Measurements from ENCODE around the gene AP5B1.
A peak's percentile ranks its signal among the peaks of the same experiment; 100 is the strongest.
"Not testable (repeated sequence)": the region's sequence is repeated elsewhere in the genome, so short reads cannot be mapped to it uniquely, and the experiment has no call there.

Gene AP5B1

GRCh38 chr11:65767406-65767805 is 13.4 kb downstream of the AP5B1 start:
- no peak for DNase-seq (ENCODE audit: low spot score)

GRCh38 chr11:65766535-65766934 is 14.2 kb downstream of the AP5B1 start:
- no peak for DNase-seq (ENCODE audit: low spot score)

DNA sequence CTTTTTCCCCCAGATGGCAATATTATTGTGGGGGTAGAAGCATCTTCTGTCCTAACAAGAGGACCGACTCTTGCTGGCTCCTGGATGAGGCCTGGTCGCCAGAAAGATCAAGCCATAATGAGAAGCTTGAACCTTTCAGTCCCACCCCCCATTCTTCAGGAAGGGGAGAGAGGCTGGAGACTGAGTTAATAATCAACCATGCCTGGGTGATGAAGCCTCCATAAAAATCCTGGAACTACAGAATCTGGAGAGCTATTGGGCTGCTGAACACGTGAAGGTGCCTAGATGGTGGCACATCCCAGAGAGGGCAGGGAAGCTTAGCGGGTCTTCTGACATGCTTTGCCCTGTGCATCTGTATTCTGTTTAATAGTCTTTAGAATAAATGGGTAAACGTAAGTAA is 16.3 kb downstream of the AP5B1 start:
- peak; percentile 68 for DNase-seq (ENCODE audit: low spot score)

GRCh38 chr11:65762816-65763215 is 18.0 kb downstream of the AP5B1 start:
- DNase-seq (ENCODE audit: low spot score), result not testable (repeated sequence)

DNA sequence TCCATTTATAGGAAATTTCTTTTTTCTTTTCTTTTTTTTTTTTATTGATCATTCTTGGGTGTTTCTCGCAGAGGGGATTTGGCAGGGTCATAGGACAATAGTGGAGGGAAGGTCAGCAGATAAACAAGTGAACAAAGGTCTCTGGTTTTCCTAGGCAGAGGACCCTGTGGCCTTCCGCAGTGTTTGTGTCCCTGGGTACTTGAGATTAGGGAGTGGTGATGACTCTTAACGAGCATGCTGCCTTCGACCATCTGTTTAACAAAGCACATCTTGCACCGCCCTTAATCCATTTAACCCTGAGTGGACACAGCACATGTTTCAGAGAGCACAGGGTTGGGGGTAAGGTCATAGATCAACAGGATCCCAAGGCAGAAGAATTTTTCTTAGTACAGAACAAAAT is 18.6 kb downstream of the AP5B1 start:
- DNase-seq (ENCODE audit: low spot score), result not testable (repeated sequence)

- DNase-seq (ENCODE audit: low spot score), result no peak
Observed at GRCh38 chr11:65745049-65745448, 35.7 kb downstream of the AP5B1 start.

DNA sequence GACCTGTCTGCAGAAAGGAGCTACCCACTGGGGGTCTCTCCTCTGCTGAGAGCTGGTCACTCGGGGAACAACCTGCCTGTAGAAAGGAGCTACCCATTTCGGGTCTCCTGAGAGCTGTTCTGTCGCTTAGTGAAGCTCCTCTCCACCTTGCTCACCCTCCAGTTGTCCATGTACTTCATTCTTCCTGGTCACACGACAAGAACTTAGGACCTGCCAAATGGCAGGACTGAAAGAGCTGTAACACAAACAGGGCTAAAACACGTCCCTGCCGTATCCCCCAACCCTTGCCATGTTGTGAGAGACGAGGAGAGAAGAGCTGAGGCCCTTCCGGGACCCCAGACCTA is 36.1 kb downstream of the AP5B1 start:
- DNase-seq (ENCODE audit: low spot score), result no peak

DNA sequence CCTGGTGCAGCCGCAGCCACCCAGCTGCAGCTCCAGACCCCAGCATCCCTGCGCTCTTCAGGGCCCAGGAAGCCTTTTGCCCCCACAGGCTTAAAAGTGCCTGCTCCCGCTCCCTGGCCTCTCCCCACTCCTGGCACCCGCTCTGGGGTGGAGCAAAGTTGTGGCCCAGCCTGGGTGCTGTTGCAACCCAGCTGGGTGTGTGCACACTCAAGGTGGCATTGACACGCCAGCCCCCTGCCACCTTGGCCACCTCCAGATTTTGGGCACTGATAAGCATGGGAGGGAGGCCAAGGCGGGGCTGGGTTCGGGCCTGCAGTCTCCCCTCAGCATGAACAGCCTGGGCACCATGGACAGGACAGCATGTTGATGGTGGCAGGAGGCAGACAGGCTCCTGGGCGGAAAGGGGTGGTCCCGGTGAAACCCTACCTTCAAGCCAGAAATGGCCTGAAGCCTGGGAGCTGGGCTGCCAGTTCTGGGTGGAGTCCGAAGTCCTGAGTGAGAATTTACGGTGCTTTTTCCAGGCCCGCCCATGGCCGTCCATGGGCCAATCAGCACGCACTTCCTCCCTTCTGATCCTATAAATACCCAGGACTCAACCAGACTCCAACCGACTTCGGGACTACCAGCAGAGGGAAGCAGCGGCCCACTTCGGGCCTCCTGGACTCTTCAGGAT is 36.6 kb downstream of the AP5B1 start:
- peak; percentile 73 for DNase-seq (ENCODE audit: low spot score)

DNA sequence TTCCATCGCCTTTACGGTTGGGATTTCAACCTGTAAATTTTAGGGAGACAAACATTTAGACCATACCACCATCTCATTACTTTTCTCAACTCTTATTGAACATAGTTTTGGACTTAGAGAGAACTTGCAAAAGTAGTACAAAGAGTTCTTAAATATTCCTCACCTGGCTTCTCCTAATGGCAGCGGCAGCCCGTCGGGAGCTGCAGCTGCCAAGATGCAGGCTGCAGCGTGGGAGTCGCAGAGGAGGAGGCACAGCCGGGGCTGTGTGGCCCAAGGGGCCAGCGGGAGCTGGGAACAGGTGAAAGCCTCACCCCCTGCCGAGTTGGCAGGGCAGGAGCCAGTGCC is 37.1 kb downstream of the AP5B1 start:
- no peak for DNase-seq (ENCODE audit: low spot score)

- no peak for DNase-seq (ENCODE audit: low spot score)
Observed at GRCh38 chr11:65742353-65742752, 38.4 kb downstream of the AP5B1 start.

- DNase-seq (ENCODE audit: low spot score), result no peak
Observed at GRCh38 chr11:65741185-65741584, 39.6 kb downstream of the AP5B1 start.

DNA sequence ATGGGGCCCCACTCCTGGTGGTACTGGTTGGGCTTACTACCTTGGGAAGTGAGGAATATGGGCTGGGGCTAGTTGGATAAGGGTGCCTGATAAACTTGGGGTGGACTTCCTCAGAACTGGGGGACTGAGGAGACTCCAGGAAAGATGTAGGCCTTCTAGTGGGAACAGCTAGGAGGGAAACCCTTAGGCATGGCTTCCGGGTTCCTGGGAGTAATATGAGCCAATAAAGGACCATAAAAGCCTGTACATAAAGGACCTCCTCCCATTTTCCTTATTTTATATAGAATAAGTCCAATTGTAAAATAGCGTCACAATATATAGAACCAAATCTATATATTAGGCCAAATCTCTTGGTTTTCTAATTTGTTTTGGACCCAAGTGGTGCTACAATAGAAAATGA is 41.8 kb downstream of the AP5B1 start:
- no peak for DNase-seq (ENCODE audit: low spot score)

DNA sequence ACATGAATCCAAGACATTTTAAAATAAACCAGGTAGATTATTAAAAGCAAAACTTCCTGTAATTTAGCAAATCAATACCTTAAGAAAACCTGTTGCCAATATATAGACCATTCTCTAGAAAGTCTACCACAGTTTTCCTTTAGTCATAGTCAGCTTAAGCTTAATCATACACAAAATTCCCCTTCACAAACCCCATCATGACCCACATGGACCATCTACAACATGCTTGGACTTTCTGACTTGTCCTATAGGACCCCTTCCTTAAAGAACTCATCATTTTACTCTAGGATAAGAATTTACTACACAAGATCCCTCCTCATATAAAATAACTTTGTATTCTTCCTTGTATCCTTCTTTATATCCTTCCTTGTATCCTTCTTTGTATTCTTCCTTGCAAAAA is 44.0 kb downstream of the AP5B1 start:
- no peak for DNase-seq (ENCODE audit: low spot score)

DNA sequence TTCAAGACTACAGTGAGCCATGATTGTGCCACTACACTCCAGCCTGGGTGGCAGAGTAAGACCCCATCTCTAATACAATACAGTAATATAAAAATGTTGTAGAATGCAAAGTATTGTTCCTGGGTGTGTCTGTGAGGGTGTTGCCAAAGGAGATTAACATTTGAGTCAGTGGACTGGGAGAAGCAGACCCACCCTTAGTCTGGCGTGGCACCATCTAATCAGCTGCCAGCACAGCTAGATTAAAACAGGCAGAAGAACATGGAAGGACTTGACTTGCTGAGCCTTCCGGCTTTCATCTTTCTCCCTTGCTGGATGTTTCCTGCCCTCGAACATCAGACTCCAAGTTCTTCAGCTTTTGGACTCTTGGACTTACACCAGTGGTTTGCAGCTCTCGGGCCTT is 45.7 kb downstream of the AP5B1 start:
- not testable (repeated sequence) for DNase-seq (ENCODE audit: low spot score)

- no peak for DNase-seq (ENCODE audit: low spot score)
Observed at GRCh38 chr11:65730461-65730860, 50.3 kb downstream of the AP5B1 start.

DNA sequence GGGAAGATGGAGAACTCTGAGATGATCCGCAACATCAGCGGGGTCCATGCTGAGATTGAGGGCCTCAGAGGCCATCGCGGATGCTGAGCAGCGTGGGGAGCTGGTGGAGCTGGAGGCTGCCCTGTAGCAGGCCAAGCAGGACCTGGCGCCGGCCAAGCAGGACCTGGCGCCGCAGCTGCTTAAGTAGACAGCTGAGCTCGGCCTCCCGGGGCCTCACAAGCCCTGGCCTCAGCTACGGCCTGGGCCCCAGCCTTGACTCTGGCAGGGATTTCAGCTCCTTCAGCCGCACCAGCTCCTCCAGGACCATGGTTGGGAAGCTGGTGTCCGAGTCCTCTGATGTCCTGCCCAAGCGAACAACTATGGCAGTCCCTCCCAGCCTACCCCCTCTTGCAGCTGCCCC is 52.9 kb downstream of the AP5B1 start:
- DNase-seq (ENCODE audit: low spot score), result no peak

DNA sequence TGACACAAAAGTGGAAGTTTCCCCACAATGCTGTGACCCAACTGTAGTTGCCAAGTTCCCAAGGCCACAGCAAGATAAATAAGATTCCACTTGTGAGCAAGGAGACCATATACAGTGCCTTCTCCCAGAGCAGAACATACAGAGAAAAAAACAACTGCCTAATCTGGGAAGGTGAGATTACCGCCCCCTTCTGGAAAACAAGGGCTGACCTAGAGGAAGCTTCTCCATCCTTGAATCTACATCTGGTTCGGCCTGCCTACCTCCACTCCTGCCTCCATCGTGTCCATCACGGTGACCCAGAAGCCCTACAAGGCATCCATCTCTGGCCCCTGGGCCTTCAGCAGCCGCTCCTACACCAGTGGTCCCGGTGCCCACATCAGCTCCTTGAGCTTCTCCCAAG is 54.1 kb downstream of the AP5B1 start:
- DNase-seq (ENCODE audit: low spot score), result no peak
